Measurements from ENCODE around the gene AUP1. TPM values are rescaled to one million over a fixed set of nuclear protein-coding genes. Genes with fewer than 3 reads are reported as not detected.

The AUP1 gene
- total RNA-seq, 1 experiment from 2014 or later: 91.5 TPM

DNA sequence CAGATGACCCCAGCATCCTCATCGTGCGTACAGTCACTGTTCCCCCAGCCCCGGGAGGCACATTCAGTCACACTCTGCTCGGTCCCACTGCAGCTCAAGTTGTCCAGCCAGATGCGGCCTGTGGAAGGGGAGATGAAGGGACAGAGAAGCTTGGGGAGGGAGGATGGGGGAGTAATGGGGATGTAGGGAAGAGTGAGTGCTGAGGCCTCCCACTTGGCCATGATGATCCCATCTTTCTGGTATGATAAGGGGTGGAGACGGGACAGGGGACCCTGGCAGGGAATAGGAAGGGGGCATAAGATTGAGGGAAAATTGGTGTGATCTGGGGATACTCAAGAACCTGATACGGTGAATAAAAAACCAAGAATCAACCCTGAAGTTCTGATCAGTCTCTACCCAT, 20.7 kb upstream of the AUP1 start:
- no peaks in the 10 kb centered on the region for H4K20me1 ChIP-seq (ENCODE audit: control insufficient read depth, insufficient read depth, insufficient read length)
- no peak overlapping the region for H3T11ph ChIP-seq (ENCODE audit: low read length)
- H3K4me1 ChIP-seq (ENCODE audit: insufficient read depth, low read length): 0 out of 2 replicates have a peak, but pooled peaks cover 2% of the 10 kb centered on the region
- H2BK20ac ChIP-seq (ENCODE audit: low read depth, low read length, poor library complexity, severe bottlenecking): no peak overlapping the region
- no peak overlapping the region for H3K14ac ChIP-seq (ENCODE audit: insufficient read depth, low read length)
- no peak overlapping the region for H2BK12ac ChIP-seq (ENCODE audit: insufficient read length, low read depth, low read length)
- Mint-ChIP-seq H3K9me3 (no peaks in the 10 kb centered on the region), H3K36me3 (ENCODE audit: insufficient read depth in 1 of 3, low read depth in 3 of 3) (peaks cover 0 to 7% (median 4%) of the 10 kb centered on the region in 3 experiments; a peak in 6 of 7 replicates), H3K4me3 (peak overlapping the region; percentile 76 to 78; a peak in 4 of 5 replicates), H3K27ac (no peak overlapping the region), H3K4me1 (peaks cover 29% of the 10 kb centered on the region in 2 experiments), H3K27me3 (ENCODE audit: low read depth) (peaks cover 58% of the 10 kb centered on the region)
- H4K5ac ChIP-seq (ENCODE audit: insufficient read length, low read depth, low read length): no peak overlapping the region
- no peak overlapping the region for H3K23ac ChIP-seq (ENCODE audit: insufficient read length, low read depth, low read length)
- no peak for DNase-seq
- TF ChIP-seq, protein P1, sequence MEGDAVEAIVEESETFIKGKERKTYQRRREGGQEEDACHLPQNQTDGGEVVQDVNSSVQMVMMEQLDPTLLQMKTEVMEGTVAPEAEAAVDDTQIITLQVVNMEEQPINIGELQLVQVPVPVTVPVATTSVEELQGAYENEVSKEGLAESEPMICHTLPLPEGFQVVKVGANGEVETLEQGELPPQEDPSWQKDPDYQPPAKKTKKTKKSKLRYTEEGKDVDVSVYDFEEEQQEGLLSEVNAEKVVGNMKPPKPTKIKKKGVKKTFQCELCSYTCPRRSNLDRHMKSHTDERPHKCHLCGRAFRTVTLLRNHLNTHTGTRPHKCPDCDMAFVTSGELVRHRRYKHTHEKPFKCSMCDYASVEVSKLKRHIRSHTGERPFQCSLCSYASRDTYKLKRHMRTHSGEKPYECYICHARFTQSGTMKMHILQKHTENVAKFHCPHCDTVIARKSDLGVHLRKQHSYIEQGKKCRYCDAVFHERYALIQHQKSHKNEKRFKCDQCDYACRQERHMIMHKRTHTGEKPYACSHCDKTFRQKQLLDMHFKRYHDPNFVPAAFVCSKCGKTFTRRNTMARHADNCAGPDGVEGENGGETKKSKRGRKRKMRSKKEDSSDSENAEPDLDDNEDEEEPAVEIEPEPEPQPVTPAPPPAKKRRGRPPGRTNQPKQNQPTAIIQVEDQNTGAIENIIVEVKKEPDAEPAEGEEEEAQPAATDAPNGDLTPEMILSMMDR (conservative IDR thresholded peaks at IDR 0.05): no peak
- H2BK5ac ChIP-seq (ENCODE audit: insufficient read length, low read length): no peak overlapping the region
- no peaks in the 10 kb centered on the region; the same call in 1 of the 2 replicates for H3K27me3 ChIP-seq (ENCODE audit: insufficient read depth, low read length)
- 0 out of 2 replicates have a peak, but pooled peaks cover 2% of the 10 kb centered on the region for H3K79me2 ChIP-seq (ENCODE audit: insufficient read depth, low read length)
- no peak overlapping the region for H2AK5ac ChIP-seq (ENCODE audit: insufficient read length, low read length)
- H2AFZ ChIP-seq (ENCODE audit: low read length): no peak overlapping the region
- no peak overlapping the region for H4K8ac ChIP-seq (replicated peaks; ENCODE audit: insufficient read length, low read depth, low read length)
- H4K91ac ChIP-seq (ENCODE audit: insufficient read length, low read depth, low read length): no peak overlapping the region
- H3K4me2 ChIP-seq (ENCODE audit: insufficient read depth, insufficient read length, low read length): no peak overlapping the region
- H3K27ac ChIP-seq (ENCODE audit: insufficient read length, low read depth, low read length): no peak overlapping the region
- H3K9ac ChIP-seq (ENCODE audit: extremely low read depth, insufficient read length, low read length): no peak overlapping the region
- no CpG with 5 or more reads among the region's 7 CpGs for WGBS (ENCODE audit: extremely low coverage, insufficient read length, low lambda C conversion rate)
- no peaks in the 10 kb centered on the region for H3K9me3 ChIP-seq (ENCODE audit: control insufficient read depth, low read depth, low read length)
- H3K79me1 ChIP-seq (ENCODE audit: insufficient read depth, low read depth, low read length, poor library complexity, severe bottlenecking): no peaks in the 10 kb centered on the region
- H3K23me2 ChIP-seq (ENCODE audit: insufficient read length, low read depth, low read length, poor library complexity, severe bottlenecking): peaks cover 18% of the 10 kb centered on the region
- no peak overlapping the region for H3K18ac ChIP-seq (ENCODE audit: insufficient read length, low read depth, low read length)
- H2BK15ac ChIP-seq (ENCODE audit: low read depth, low read length): no peak overlapping the region
- H3K56ac ChIP-seq (ENCODE audit: insufficient read length, low read depth, low read length): no peak overlapping the region
- no peak overlapping the region for H3K4ac ChIP-seq (ENCODE audit: low read depth, low read length)
- H2BK120ac ChIP-seq (ENCODE audit: low read depth, low read length, poor library complexity, severe bottlenecking): no peak overlapping the region

Measured in H9 (cell line).